Dedifferentiated amniotic fluid mesenchymal stem cell (primary cell): ENCODE results near the gene SZT2.
A peak's percentile ranks its signal among the peaks of the same experiment; 100 is the strongest.

Experiments used
- DNase-seq: peaks from one replicate; pipeline ENCODE4 v3.0.0-alpha.2; 2016; ENCODE audit errors: extremely low spot score

The SZT2 gene

DNA sequence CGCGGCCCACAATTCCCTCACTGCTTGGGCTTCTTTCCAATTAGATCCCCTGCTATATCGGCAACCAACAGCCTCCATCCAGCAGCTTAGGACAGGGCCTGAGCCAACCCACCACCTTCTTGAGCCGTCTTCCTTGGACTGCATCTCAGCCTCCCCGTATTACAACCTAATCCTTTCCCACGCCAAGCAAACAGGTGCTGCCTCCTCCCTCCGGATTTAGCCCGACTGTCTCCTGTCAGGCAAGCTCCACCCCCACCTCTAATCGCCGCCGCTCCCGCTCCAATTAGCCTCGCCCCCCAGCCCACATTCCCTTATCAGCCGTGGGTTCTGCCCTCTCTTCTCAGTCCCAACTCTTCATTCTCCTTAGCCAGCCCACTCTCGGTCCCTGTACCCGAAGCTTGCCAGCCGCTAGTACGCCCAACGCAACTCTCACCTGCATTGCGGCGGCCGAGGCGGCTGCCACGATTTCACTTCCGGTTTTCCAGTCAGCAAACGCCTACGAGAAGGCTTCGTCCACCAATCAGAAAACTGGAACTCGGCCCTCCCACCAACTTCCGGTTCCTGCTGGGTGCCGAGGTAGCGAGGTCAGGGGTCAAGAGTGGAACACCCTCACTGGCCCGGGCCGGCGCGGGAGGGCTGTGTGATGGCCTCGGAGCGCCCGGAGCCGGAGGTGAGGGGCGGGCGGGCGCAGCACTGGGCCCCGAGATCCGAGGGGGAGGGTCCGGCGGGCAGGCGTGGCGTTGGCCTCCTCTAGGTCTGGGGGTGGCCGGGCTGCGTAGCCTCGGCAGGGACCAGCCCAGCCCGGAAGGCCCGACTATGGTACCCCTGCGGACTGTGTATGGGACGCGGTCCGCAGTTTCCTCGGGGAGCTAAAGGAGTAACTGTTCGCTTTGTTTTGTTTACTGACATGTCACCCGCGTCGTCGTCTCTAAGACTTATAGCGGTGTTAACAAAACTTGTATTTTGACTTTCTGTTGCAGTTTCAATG, at the start of gene SZT2, which contains the start of gene MED8:
SZT2 (plus strand) TSS at position 574 of the 988 bp plus-strand sequence; CDS start at position 644, 70 bp downstream.
MED8 (minus strand) TSS at position 475 of the 988 bp plus-strand sequence; CDS start at position 439, 36 bp downstream.
- DNase-seq: peak; percentile 91

DNA sequence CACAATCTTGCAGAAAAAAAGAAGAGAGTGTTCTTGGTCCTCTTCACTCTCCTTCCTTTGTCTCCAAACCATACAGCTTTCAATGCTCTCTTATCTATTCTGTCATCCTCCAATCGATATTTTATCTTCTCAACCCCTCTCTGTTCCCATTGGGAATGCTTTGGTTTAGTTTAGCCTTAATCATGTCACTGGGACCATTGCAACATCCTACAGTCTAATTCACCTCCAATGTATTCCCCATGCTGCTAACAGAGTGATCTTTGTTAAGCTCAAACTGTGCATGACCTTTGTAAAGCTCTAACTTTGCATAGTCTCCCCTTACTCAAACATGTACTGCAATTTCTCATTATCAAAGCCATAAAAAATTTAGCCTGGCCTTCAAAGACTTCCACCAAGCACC, 49.1 kb upstream of the SZT2 start:
- DNase-seq: no peak

DNA sequence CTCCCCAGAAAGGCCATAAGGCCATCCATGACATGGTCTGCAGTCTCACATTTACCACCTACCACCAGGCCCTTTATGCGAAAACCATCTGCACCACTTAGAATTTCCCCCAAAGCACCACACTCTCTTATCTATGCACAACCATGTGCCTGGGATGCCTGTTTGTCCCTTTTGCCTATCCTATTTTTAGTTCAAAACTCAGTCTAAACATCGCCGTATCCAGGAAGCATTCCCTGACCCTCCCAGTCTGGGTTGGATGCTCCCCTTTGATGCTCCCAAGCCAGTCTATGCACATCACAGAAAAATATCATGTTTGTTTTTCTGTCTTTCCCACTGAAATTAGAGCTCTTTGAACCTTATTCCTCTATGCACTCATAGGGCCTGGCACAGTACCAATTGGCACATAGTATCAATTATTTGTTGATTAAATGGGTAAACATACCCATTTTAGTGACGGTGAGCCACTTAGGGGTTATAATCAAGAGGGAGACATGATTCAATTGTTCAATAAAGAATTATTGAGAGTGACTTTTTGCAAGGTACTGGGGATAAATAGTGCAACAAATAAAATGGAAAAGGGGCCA, 45.3 kb upstream of the SZT2 start:
- DNase-seq: no peak

DNA sequence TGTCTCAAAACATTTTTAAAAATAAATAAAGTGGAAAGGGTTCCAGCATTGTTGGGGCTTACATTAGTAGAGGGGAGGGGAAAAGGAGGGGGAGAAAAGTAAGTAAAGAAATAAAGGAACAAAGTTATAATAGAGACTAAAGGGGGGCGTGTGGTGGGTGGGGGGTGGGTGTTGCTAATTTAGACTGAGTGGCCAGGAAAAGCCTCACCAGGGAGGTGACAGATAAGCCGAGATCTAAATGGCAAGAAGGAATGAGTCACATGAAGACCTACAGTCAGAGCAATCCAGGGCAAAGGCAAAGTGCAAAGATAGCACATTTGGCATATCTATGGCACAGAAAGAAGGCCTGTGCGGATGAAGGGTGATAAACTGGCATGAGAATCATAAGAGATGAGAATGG, 44.6 kb upstream of the SZT2 start:
- no peak for DNase-seq

DNA sequence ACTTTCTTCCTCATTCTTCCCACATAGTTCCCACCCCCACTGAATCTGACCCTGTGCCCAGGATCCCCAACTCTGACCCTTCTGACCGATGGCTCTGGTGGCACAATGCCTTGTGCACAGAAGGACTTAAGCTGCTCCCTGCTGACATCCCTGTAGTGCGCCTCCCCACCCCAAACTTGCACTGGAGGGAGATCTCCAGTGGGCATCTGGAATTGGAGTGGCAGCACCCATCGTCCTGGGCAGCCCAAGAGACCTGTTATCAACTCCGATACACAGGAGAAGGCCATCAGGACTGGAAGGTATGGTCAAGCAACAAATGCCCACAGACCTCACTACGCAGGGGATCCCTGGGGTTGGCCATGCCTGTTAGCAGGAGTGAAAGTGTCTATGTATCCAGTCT, 43.1 kb upstream of the SZT2 start:
- DNase-seq: no peak

DNA sequence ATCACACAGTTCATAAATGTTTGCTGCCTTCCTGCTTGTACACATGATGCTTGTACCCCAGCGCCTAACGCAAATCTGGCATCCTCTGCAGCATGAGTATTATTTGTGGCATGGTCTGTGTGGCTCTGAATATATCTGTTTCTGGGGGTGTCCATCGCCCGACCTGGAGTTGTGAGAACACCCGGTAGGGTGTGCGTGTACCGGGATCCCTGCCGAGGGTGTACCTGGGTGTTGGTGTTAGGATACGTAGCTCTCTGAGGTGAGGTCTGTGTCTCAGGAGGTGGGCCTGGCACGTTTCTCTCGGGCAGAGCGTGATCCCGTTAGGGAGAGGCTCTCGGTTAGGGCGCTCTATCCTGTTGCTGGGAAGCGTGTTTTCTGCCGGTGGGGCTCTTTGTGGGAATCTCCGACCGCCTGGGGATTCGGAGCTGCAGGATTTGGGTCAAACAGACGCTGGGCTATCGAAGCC, 41.3 kb upstream of the SZT2 start:
- DNase-seq: no peak

DNA sequence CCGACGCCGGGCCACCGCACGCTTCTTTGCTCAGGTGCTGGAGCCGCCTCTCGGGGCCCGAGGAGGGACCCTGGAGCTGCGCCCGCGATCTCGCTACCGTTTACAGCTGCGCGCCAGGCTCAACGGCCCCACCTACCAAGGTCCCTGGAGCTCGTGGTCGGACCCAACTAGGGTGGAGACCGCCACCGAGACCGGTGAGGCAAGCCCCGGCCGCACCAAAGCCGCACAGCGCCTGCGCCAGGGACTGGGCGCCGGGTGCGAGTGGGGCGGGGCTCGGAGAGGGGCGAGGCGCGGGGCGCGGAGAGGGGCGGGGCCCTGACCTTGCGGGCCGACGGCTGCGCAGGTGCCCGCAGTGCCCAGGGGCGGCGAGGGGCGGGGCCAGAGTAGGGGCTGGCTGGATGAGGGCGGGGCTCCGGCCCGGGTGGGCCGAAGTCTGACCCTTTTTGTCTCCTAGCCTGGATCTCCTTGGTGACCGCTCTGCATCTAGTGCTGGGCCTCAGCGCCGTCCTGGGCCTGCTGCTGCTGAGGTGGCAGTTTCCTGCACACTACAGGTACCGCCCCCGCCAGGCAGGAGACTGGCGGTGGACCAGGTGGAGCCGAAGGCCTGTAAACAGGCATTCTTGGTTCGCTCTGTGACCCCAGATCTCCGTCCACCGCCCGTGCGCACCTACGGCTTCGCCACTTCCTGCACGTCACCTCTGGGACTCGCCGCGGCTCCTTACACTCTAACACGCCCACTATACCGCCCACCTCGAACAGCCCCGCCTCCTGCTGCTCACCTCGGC, 40.7 kb upstream of the SZT2 start:
- no peak for DNase-seq

DNA sequence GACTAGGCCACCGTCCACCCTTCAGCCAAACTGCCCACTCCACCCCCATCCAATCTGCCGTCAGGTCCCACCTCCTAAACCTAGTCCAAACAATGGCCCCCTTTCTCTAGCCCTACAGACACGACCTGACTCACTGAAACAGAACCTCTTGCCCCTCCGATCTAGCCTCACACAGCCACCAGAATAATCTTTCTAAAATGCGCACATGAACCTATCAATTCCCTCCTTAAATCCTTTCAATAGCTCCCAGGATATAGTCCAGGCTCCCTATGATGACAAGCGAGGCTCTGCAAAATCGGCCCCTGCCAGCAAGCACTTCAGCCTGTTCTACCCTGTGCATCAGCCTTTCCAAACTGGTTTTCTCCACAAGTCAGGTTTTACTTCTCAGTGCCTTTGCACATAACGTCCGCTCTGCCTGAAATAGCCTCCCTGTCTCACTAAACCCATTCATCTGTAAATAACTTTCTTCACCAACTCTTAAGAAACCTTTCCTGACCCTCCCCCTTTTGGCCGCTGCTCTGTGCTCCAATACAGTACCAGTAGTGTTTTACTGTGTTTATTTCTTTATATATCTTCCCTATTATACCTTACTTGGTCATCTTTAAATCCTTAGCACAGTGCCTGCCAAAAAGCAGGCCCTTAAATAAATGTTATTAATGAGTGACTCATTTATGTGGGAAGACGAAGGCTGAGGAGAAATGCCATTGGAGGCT, 39.9 kb upstream of the SZT2 start:
- DNase-seq: no peak

DNA sequence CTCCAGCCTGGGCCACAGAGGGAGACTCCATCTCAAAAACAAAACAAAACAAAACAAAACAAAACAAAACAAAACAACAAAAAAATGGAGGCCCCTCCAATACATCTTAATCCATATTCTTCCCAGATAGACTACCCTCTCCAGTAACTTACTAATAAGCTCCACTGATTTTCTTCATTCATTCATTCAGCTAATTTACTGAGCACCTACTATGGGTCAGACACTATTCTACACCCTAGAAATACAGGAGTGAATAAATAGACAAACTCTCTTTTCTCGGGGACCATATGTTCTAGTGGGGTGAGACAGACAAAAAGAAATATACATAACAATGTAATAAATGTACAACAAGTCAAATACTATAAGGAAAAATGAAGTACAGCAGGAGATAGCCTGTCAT, 38.7 kb upstream of the SZT2 start:
- DNase-seq: no peak

DNA sequence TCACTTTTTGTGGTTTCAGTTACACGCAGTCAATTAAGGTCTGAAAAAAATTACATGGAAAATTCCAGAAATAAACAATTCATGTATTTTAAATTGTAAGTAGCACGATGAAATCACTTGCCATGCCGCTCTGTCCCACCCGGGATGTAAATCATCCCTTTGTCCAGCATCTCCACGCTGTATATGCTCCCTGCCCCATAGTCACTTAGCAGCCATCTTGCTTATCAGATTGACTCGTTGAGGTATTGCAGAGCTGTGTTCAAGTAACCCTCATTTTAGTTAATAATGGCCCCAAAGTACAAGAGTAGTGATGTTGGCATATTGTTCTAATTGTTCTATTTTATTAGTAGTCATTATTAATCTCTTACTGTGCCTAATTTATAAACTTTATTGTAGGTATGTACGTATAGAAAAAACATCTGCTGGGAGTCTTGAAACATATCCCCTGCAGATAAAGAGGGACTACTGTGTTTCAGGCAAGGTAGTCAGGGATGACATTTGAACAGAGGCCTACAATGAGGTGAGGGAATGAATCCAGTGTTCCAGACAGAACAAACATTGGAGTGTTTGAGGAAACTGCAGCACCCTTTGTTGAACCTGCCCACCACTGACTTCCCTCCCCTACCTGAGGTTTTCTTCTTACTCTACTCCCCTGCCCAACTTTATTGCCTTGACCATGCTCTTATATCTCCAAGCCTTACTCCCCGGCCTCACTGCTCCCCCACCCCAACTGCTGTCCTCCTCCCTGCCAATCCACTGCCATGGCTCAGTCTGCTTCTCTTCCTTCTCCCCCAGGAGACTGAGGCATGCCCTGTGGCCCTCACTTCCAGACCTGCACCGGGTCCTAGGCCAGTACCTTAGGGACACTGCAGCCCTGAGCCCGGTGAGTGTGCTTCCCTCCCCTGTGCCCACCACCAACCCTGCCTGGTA, 38.0 kb upstream of the SZT2 start:
- no peak for DNase-seq

DNA sequence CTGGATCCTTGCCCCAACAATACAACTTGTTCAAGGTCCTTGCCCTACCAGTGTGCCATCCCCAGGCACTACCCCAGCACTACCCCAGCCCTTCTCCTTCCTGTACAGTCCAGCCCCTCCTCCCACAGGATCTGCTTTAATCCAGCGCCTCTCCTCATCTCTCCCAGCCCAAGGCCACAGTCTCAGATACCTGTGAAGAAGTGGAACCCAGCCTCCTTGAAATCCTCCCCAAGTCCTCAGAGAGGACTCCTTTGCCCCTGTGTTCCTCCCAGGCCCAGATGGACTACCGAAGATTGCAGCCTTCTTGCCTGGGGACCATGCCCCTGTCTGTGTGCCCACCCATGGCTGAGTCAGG, 37.4 kb upstream of the SZT2 start:
- no peak for DNase-seq

DNA sequence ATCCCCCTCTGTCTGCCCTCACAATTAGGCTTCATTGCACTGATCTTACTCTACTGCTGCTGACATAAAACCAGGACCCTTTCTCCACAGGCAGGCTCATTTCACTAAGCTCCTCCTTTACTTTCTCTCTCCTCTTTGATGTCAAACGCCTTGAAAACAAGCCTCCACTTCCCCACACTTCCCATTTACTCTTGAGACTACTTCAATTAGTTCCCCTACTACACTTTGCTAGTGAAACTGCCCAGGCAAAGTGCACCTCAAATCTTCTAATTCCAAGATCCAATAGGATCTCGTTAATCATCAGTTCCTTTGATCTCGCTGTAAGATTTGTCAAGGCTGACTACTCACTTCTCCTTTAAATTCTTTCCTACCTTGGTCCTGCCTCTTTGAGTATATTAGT, 36.8 kb upstream of the SZT2 start:
- DNase-seq: no peak

DNA sequence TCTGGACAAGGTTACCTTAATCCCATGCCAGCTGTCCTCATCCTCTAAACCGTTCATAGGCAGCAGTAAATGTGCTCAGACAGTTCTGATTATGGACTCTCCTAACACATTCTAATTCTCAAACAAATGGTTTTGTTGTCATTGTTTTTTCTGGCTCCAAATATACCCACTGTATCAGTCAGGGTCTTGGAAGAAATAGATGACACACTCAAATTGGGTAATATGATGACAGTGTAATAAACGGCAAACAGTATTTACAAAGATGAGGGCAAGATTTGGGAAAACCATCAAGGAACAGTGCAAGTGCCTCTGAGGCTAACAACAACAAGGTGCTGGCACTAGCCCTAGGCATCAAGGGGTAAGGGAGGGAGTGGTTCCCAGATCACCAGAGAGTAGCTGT, 35.2 kb upstream of the SZT2 start:
- no peak for DNase-seq

DNA sequence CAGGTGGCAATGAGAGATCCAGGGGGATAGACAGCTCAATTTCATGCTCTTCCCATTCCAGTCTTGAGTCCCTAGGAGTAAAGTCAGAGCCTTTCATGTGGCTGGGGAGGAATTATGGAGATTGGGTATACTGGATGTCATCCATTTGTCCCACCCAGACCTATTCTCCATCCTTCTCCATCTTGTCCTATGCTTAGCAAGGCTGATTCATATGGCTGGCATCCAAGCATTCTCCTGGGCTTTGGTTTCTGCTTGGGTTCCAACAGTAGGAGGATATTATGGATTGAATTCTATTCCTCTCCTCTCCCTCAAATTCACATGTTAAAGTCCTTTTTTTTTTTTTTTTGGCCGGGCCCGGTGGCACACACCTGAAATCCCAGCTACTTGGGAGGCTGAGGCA, 34.8 kb upstream of the SZT2 start:
- DNase-seq: no peak

DNA sequence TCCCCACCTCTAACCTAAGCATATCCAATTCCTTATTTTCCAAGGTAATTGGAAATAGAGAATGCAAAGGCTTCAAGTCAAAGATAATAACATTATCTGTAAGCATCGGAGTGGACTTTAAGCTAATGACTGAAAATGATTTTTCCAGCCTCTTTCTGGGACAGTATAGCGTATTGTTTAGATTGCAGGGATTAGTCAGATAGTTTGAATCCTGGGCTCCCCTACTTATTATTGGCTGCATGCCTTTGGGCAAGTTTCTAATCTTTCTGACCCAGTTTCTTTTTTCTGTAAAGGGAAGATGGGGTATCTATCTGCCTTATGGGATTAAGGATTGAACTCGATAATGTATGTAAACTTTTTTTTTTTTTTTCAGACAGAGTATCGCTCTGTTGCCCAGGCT, 32.4 kb upstream of the SZT2 start:
- no peak for DNase-seq

DNA sequence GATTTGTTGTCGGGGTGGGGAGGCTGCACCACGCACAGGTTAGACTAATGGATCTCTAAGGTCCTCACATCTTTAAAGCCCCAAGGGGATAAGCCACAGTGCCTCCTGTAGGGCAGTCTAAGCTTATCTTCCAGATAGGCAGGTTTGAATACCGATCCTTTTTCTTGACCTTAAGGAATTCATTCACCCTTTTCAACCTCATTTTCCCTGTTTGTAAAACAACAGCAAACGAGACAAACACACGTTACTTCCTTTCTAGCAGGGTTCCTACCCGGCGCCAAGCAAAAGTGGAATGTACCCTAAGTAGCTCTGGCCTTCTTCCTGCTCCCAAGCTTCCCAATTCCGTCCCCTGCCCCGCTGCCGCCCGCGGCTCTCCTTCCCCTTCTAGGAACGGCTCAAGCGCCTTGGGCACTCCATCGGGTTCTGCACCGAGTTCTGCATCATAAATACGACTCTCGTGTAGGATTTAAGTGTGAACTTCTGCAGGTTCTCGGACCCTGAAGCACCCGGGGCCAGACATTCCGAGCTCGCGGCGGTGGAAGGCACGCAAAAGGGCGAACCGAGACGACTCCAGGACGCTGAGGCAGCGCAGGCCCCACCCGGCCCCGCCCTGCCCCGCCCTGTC, 31.5 kb upstream of the SZT2 start:
- no peak for DNase-seq

DNA sequence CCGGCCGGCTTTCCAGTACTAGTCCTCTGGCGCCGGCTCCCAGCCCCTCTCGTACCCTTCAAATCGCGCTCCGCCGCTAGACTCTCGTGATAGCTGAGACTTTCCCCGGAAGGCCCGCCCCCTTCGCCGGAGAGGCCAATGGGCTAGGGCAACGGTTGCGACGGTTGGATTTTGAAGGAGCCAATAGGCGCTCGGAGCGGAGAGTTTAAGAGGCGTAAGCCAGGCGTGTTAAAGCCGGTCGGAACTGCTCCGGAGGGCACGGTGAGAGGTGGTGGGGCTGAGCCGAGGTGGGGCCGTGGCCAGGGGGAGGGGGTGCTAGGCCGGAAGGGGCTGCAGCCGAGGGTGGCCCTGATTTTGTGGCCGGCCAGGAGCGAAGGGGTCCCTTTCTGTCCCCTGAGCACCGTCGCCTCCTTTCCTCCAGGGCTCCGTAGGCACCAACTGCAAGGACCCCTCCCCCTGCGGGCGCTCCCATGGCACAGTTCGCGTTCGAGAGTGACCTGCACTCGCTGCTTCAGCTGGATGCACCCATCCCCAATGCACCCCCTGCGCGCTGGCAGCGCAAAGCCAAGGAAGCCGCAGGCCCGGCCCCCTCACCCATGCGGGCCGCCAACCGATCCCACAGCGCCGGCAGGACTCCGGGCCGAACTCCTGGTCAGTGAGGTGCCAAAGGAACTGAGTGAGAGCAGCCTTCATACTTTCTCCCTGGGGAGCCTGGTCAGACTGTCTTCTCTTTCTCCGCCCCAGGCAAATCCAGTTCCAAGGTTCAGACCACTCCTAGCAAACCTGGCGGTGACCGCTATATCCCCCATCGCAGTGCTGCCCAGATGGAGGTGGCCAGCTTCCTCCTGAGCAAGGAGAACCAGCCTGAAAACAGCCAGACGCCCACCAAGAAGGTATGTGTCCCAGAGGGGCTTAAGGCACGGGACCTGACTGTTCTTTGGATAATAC, 30.7 kb upstream of the SZT2 start, which contains the start of gene CDC20:
CDC20 (plus strand) TSS at position 236 of the 948 bp plus-strand sequence; CDS start at position 471, 235 bp downstream.
- DNase-seq: peak; percentile 98

DNA sequence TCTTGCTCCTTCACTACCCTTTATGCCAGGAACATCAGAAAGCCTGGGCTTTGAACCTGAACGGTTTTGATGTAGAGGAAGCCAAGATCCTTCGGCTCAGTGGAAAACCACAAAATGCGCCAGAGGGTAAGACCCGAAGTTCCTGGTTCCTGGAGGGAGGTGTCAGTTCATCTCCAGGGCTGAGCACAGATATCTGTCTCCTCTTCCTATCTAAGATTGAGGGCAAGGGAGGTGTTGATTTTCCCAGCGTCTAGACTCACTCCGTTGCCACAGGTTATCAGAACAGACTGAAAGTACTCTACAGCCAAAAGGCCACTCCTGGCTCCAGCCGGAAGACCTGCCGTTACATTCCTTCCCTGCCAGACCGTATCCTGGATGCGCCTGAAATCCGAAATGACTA, 30.0 kb upstream of the SZT2 start:
- DNase-seq: no peak

DNA sequence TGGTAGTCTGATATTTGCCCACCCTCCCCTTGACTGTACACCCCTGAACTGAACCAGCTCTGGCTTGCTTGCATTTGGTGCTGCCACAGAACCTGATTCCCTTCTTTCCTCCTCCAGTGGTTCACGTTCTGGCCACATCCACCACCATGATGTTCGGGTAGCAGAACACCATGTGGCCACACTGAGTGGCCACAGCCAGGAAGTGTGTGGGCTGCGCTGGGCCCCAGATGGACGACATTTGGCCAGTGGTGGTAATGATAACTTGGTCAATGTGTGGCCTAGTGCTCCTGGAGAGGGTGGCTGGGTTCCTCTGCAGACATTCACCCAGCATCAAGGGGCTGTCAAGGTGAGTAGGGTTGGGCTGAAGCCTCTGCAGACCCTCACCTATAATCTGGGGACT, 29.1 kb upstream of the SZT2 start:
- DNase-seq: no peak
